CD4-positive, alpha-beta T cell (primary cell): ENCODE measurements around the gene PI3. TPM values are rescaled to one million over a fixed set of nuclear protein-coding genes. Genes with fewer than 3 reads are reported as not detected.

Experiments used
- ATAC-seq: fragments of 200-7000 bp; cut with Tn5 transposase; one replicate; pipeline ENCODE4 v1.10.0; 2022; ENCODE audit warnings: mild to moderate bottlenecking; ENCODE audit not compliant: poor library complexity
- CTCF ChIA-PET: fragments of 350-600 bp; sonication (Branson Sonifier 250); formaldehyde crosslinking; loops from one replicate; lab custom pipeline; 2021; ENCODE audit warnings: antibody characterized with exemption, inconsistent platforms; lab: Charles Lee
- POLR2A ChIA-PET: fragments of 350-600 bp; sonication (Branson Sonifier 250); formaldehyde crosslinking; loops from one replicate; lab custom pipeline; 2021; ENCODE audit warnings: antibody characterized with exemption, inconsistent platforms; lab: Charles Lee
- DNase-seq, 14 experiments: peaks; one replicate each; pipeline ENCODE4 v3.0.0-alpha.2; 2013 to 2020; ENCODE audit warnings: mixed read lengths in 2 of 14
- H3K27ac ChIP-seq, 2 donors: one replicate each; pipeline versions ENCODE4 v1.5.1 to v1.7.0; 2013; ENCODE audit warnings: low read length in 2 of 2, low read depth in 1 of 2, mild to moderate bottlenecking in 1 of 2
- H3K27me3 ChIP-seq, 2 experiments: 1 replicate in 1 of 2; 2 replicates in 1 of 2; pipeline versions ENCODE4 v1.6.1 to v1.7.0; 2013; ENCODE audit warnings: low read length in 2 of 2, control low read depth in 1 of 2, mild to moderate bottlenecking in 1 of 2, moderate library complexity in 1 of 2; ENCODE audit not compliant: insufficient read depth in 2 of 2, control insufficient read depth in 1 of 2
- H3K36me3 ChIP-seq: one replicate; pipeline ENCODE4 v1.6.1; 2013; ENCODE audit warnings: low read length, control low read depth; ENCODE audit not compliant: insufficient read depth
- H3K4me1 ChIP-seq: one replicate; pipeline ENCODE4 v1.6.1; 2013; ENCODE audit warnings: low read length, control low read depth; ENCODE audit not compliant: insufficient read depth
- H3K4me3 ChIP-seq: one replicate; pipeline ENCODE4 v1.5.1; 2013; ENCODE audit warnings: mild to moderate bottlenecking, low read length, moderate library complexity
- H3K9me3 ChIP-seq, 2 experiments: 1 replicate in 1 of 2; 2 replicates in 1 of 2; pipeline versions ENCODE4 v1.6.1 to v1.7.0; 2013; ENCODE audit warnings: low read length in 2 of 2, mild to moderate bottlenecking in 2 of 2, control low read depth in 1 of 2, moderate library complexity in 1 of 2; ENCODE audit not compliant: control insufficient read depth in 1 of 2, insufficient read depth in 1 of 2
- H3K27ac Mint-ChIP-seq: one replicate; pipeline ENCODE4 v1.8.0; 2020; ENCODE audit warnings: mixed read lengths
- H3K27me3 Mint-ChIP-seq: one replicate; pipeline ENCODE4 v1.8.0; 2021; ENCODE audit warnings: mixed read lengths
- H3K36me3 Mint-ChIP-seq: one replicate; pipeline ENCODE4 v1.8.0; 2021; ENCODE audit warnings: low read depth, mixed read lengths
- H3K4me1 Mint-ChIP-seq: one replicate; pipeline ENCODE4 v1.8.0; 2021; ENCODE audit warnings: low read depth, mixed read lengths
- H3K4me3 Mint-ChIP-seq: one replicate; pipeline ENCODE4 v1.8.0; 2020; ENCODE audit warnings: mild to moderate bottlenecking, mixed read lengths
- H3K9me3 Mint-ChIP-seq: one replicate; pipeline ENCODE4 v1.8.0; 2020; ENCODE audit warnings: mixed read lengths
- intact Hi-C, 2 experiments: fragments of 100-400 bp; cut with DNase I in 1 of 2; cut with micrococcal nuclease in 1 of 2; formaldehyde crosslinking; loops; one replicate each; pipeline versions ENCODE4 v1.15.1 to v1.9.0; 2023 to 2025; cut with DNase I, micrococcal nuclease
- total RNA-seq, 174 experiments: library from RNA in 2 of 174; stranded (reverse) in 2 of 174; gene quantifications; one replicate each; pipeline ENCODE4 v1.2.3 and lab custom pipeline; 2021 to 2026
- TF ChIP-seq, protein P1 (sequence below): fragments of 200-600 bp; IDR thresholded peaks from one replicate; pipeline ENCODE4 v1.8.0; 2022; ENCODE audit warnings: antibody characterized with exemption, mild to moderate bottlenecking

Gene PI3
- total RNA-seq, 2 experiments from 2014 or later: not detected

DNA sequence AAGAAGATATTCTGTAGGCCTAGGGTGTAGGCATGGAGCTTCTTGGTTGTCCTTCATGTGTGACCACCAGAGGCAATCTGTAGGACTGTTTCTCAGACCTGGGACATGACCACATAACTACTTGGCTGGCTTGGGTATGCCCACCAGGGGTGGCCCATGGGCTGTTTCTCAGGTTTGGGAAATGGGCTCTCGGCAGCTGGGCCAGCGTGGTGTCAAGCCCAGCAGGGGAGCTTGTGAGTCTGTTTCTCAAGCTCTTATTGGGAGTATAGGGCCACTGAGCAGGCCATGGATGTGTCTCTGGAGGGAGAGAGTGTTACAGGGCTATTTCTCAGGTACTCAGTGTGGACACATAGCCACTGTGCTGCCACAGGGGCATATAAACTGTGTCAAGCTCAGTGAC is 43.9 kb downstream of the PI3 start:
- intact Hi-C loops: no loop called here
- Histone ChIP-seq H3K9me3 (peaks cover 0 to 3% of the 10 kb centered on the region in 2 experiments), H3K36me3 (no peaks in the 10 kb centered on the region), H3K27me3 (peaks cover 6 to 10% of the 10 kb centered on the region in 2 experiments), H3K4me1 (no peaks in the 10 kb centered on the region), H3K27ac (no peak overlapping the region), H3K4me3 (no peak overlapping the region)
- ATAC-seq: no peak
- no peak for DNase-seq
- Mint-ChIP-seq H3K36me3 (no peaks in the 10 kb centered on the region), H3K27me3 (peaks cover 66% of the 10 kb centered on the region), H3K4me3 (no peak overlapping the region), H3K4me1 (no peaks in the 10 kb centered on the region), H3K27ac (no peak overlapping the region), H3K9me3 (no peaks in the 10 kb centered on the region)
- CTCF ChIA-PET: no interaction called here
- POLR2A ChIA-PET: no interaction called here
- TF ChIP-seq, protein P1, sequence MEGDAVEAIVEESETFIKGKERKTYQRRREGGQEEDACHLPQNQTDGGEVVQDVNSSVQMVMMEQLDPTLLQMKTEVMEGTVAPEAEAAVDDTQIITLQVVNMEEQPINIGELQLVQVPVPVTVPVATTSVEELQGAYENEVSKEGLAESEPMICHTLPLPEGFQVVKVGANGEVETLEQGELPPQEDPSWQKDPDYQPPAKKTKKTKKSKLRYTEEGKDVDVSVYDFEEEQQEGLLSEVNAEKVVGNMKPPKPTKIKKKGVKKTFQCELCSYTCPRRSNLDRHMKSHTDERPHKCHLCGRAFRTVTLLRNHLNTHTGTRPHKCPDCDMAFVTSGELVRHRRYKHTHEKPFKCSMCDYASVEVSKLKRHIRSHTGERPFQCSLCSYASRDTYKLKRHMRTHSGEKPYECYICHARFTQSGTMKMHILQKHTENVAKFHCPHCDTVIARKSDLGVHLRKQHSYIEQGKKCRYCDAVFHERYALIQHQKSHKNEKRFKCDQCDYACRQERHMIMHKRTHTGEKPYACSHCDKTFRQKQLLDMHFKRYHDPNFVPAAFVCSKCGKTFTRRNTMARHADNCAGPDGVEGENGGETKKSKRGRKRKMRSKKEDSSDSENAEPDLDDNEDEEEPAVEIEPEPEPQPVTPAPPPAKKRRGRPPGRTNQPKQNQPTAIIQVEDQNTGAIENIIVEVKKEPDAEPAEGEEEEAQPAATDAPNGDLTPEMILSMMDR: no peak

DNA sequence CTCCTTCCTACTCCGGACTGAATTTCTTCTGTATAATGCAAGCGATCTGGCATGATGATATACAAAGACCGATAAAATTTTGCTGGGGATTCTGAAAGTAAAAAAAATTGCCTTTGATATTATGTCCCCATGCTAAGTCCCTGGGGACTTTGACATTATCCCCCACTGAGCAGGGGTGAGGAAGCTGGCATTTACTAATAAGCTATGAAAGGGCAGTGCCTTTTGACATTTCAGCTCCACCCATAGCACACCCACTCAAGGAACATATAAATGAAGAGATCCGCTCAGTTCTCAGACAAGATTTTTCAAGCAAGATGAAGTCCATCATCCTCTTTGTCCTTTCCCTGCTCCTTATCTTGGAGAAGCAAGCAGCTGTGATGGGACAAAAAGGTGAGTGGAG is 46.4 kb downstream of the PI3 start, which contains the start of gene SEMG2:
SEMG2 (plus strand) TSS at position 298 of the 400 bp plus-strand sequence; CDS start at position 315, 17 bp downstream.
- Histone ChIP-seq H3K36me3 (no peaks in the 10 kb centered on the region), H3K27ac (no peak within 1 kb of the TSS), H3K9me3 (no peaks in the 10 kb centered on the region), H3K27me3 (peaks cover 10 to 18% of the 10 kb centered on the region in 2 experiments), H3K4me3 (no peak within 1 kb of the TSS), H3K4me1 (no peaks in the 10 kb centered on the region)
- no peaks in the 10 kb centered on the region for H3K9me3 Mint-ChIP-seq
- no peaks in the 10 kb centered on the region for H3K36me3 Mint-ChIP-seq
- ChIA-PET POLR2A (no interaction called here), CTCF (no interaction called here)
- H3K27me3 Mint-ChIP-seq: peaks cover 63% of the 10 kb centered on the region
- no peak within 1 kb of the TSS for H3K27ac Mint-ChIP-seq
- TF ChIP-seq, protein P1: no peak
- no peak within 1 kb of the TSS for H3K4me3 Mint-ChIP-seq
- no peaks in the 10 kb centered on the region for H3K4me1 Mint-ChIP-seq
- no peak for DNase-seq
- intact Hi-C loops: no loop called here
- ATAC-seq: no peak

DNA sequence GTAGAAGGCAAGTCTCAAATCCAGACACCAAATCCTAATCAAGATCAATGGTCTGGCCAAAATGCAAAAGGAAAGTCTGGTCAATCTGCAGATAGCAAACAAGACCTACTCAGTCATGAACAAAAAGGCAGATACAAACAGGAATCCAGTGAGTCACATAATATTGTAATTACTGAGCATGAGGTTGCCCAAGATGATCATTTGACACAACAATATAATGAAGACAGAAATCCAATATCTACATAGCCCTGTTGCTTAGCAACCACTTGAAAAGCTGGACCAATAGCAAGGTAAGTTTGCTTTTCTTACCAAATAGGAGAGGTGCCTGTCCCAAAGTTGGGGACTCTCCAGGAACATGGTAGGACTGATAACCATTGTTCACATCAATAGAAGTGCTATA is 48.4 kb downstream of the PI3 start:
- H3K4me1 Mint-ChIP-seq: no peaks in the 10 kb centered on the region
- no peak overlapping the region for H3K27ac Mint-ChIP-seq
- Histone ChIP-seq H3K4me3 (no peak overlapping the region), H3K9me3 (no peaks in the 10 kb centered on the region), H3K27me3 (peaks cover 10 to 18% of the 10 kb centered on the region in 2 experiments), H3K36me3 (no peaks in the 10 kb centered on the region), H3K27ac (no peak overlapping the region), H3K4me1 (no peaks in the 10 kb centered on the region)
- ATAC-seq (no peak), DNase-seq (no peak)
- no peak overlapping the region for H3K4me3 Mint-ChIP-seq
- no peaks in the 10 kb centered on the region for H3K36me3 Mint-ChIP-seq
- intact Hi-C loops: no loop called here
- POLR2A ChIA-PET: no interaction called here
- H3K27me3 Mint-ChIP-seq: peaks cover 61% of the 10 kb centered on the region
- TF ChIP-seq, protein P1: no peak
- CTCF ChIA-PET: no interaction called here
- no peaks in the 10 kb centered on the region for H3K9me3 Mint-ChIP-seq

Other genes starting within 250 kb of the PI3 start
- gene TOMM34, start 214.5 kb upstream of the PI3 start, total RNA-seq: 1 to 10 TPM; 5.6 to 5.9 TPM
- gene STK4, start 208.4 kb upstream of the PI3 start, total RNA-seq: 100 to 1,000 TPM; 265 to 277 TPM
- gene KCNS1, start 73.8 kb upstream of the PI3 start, total RNA-seq: not detected
- gene WFDC5, start 59.7 kb upstream of the PI3 start, total RNA-seq: not detected
- gene WFDC12, start 50.4 kb upstream of the PI3 start, total RNA-seq: not detected
- not detected for gene SEMG1, start 32.1 kb downstream of the PI3 start, total RNA-seq
- not detected for gene SEMG2, start 46.5 kb downstream of the PI3 start, total RNA-seq
- not detected for gene SLPI, start 79.7 kb downstream of the PI3 start, total RNA-seq
- not detected for gene RBPJL, start 131.9 kb downstream of the PI3 start, total RNA-seq
- gene MATN4, start 133.4 kb downstream of the PI3 start, total RNA-seq: not detected
- 1 to 10 TPM; 1.0 to 1.1 TPM for gene SDC4, start 173.5 kb downstream of the PI3 start, total RNA-seq
- 100 to 1,000 TPM in 1 of 2 experiments, 10 to 100 TPM in 1; 94.8 to 107 TPM for gene SYS1, start 188.3 kb downstream of the PI3 start, total RNA-seq
- gene TP53TG5, start 203.4 kb downstream of the PI3 start, total RNA-seq: under 1 TPM in 1 of 2 experiments, not detected in 1; 0.36 TPM
- 10 to 100 TPM; 13.2 to 15.7 TPM for gene DBNDD2, start 233.4 kb downstream of the PI3 start, total RNA-seq
- 100 to 1,000 TPM; 157 to 163 TPM for gene PIGT, start 241.2 kb downstream of the PI3 start, total RNA-seq